ENCODE data around the gene CACNB4.

The CACNB4 gene

GRCh38 chr2:152086231-152086630 is 12.6 kb downstream of the CACNB4 start:
- DNase-seq: no peak

GRCh38 chr2:152084076-152084475 is 14.8 kb downstream of the CACNB4 start:
- no peak for DNase-seq

GRCh38 chr2:152083202-152083875 is 15.5 kb downstream of the CACNB4 start:
- no peak for DNase-seq

- DNase-seq: no peak
These were observed 20.2 kb downstream of the CACNB4 start for GRCh38 chr2:152078662-152079061.

- DNase-seq: no peak
These were observed 20.8 kb downstream of the CACNB4 start for GRCh38 chr2:152078023-152078422.

- DNase-seq: no peak
These were observed 23.3 kb downstream of the CACNB4 start for GRCh38 chr2:152075461-152076050.

GRCh38 chr2:152072011-152072410 is 26.8 kb downstream of the CACNB4 start:
- no peak for DNase-seq

- no peak for DNase-seq
These were observed 27.3 kb downstream of the CACNB4 start for GRCh38 chr2:152071518-152071917.

GRCh38 chr2:152071092-152071491 is 27.8 kb downstream of the CACNB4 start:
- no peak for DNase-seq

GRCh38 chr2:152068226-152068625 is 30.6 kb downstream of the CACNB4 start:
- DNase-seq: no peak

GRCh38 chr2:152067823-152068222 is 31.0 kb downstream of the CACNB4 start:
- DNase-seq: no peak

- DNase-seq: no peak
These were observed 32.9 kb downstream of the CACNB4 start for GRCh38 chr2:152065945-152066344.

GRCh38 chr2:152064001-152064400 is 34.8 kb downstream of the CACNB4 start:
- DNase-seq: no peak

GRCh38 chr2:152063325-152063924 is 35.4 kb downstream of the CACNB4 start:
- no peak for DNase-seq

- DNase-seq: no peak
These were observed 36.4 kb downstream of the CACNB4 start for GRCh38 chr2:152062125-152063091.

GRCh38 chr2:152061383-152061782 is 37.5 kb downstream of the CACNB4 start:
- DNase-seq: no peak

- no peak for DNase-seq
These were observed 40.2 kb downstream of the CACNB4 start for GRCh38 chr2:152058655-152059054.

- no peak for DNase-seq
These were observed 42.4 kb downstream of the CACNB4 start for GRCh38 chr2:152056418-152056817.

GRCh38 chr2:152055366-152056108 is 43.3 kb downstream of the CACNB4 start:
- no peak for DNase-seq

GRCh38 chr2:152054593-152054992 is 44.3 kb downstream of the CACNB4 start:
- no peak for DNase-seq

- no peak for DNase-seq
These were observed 47.4 kb downstream of the CACNB4 start for GRCh38 chr2:152051436-152051835.

GRCh38 chr2:152050915-152051314 is 47.9 kb downstream of the CACNB4 start:
- DNase-seq: no peak

- no peak for DNase-seq
These were observed 48.5 kb downstream of the CACNB4 start for GRCh38 chr2:152050341-152050740.

Measured in SHP77 (cell line).